ENCODE measurements around the gene PLPPR2. TPM values are rescaled to one million over a fixed set of nuclear protein-coding genes. Genes with fewer than 3 reads are reported as not detected.
"Not testable (repeated sequence)": the region's sequence is repeated elsewhere in the genome, so short reads cannot be mapped to it uniquely, and the experiment has no call there.

The PLPPR2 gene
- total and polyA plus RNA-seq, 4 donors = 30.4 to 215 (median 107) TPM

DNA sequence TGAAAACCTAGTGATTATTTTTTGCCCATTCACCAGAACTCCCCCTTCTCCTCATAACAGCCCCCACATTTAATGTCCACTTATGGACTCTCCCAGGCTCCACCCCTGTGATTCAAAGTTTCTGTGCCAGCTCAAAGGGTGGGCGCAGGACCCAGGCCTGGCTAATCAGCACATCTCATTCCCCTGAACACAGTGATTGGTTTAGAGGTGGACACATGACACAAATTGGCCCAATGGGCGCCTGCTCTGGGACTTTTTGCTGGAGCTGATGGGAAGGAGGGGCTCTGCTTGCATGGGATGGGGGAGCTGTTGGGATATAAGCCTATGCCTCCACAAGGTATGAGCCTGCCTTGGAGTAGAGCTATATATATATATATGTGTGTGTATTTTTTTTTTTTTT is 35.1 kb downstream of the PLPPR2 start:
- no CpG with 5 or more reads among the region's 2 CpGs for WGBS (ENCODE audit: insufficient coverage)
- Histone ChIP-seq H3K27ac (ENCODE audit: low read depth, low read length) (no peak overlapping the region), H3K27me3 (ENCODE audit: control insufficient read depth, insufficient read depth, low read length) (no peaks in the 10 kb centered on the region), H3K4me1 (ENCODE audit: control insufficient read depth, insufficient read depth, low read length) (no peaks in the 10 kb centered on the region), H3K4me3 (ENCODE audit: low read depth, low read length) (no peak overlapping the region), H3K36me3 (ENCODE audit: control insufficient read depth, insufficient read depth, low read length) (no peaks in the 10 kb centered on the region), H3K9me3 (ENCODE audit: control insufficient read depth, insufficient read depth, low read length) (no peaks in the 10 kb centered on the region)
- no peak for DNase-seq (ENCODE audit: low read depth in 4 of 6, low spot score in 6 of 6)

DNA sequence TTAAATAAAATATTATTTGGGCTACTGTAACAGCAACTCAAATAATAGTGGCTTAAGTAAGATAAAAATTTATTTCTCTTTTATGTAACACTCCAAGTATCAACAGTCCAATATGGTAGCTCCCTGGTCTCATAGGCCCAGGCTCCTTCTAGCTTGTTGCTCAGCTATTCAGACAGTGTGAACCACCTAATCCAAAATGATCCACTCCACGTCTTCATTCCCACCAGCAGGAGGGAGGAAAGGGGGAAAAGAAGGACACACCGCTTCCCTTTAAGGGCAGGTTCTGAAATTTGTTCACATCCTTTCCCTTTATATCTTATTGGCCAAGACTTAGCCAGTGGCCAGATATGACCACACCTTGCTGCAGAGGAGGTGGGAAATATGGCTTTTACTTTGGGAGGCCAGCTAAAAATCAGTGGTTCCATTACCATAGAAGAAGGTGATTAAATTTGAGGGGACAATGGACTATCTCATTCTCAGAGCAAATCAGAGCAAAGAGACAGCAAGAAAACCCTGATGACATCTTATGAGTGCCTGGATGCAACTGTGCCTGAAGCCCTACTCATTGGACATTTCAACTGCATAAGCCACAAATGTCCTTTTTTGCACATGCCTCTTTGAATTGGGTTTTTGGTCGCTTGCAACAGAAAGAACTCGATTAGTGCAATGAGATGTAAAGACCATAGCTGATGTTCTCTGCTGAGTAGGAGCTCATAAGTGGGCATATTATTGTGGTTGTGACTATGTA is 35.9 kb downstream of the PLPPR2 start:
- Histone ChIP-seq H3K36me3 (ENCODE audit: control insufficient read depth, insufficient read depth, low read length) (no peaks in the 10 kb centered on the region), H3K27me3 (ENCODE audit: control insufficient read depth, insufficient read depth, low read length) (no peaks in the 10 kb centered on the region), H3K27ac (ENCODE audit: low read depth, low read length) (no peak overlapping the region), H3K4me1 (ENCODE audit: control insufficient read depth, insufficient read depth, low read length) (no peaks in the 10 kb centered on the region), H3K4me3 (ENCODE audit: low read depth, low read length) (no peak overlapping the region), H3K9me3 (ENCODE audit: control insufficient read depth, insufficient read depth, low read length) (no peaks in the 10 kb centered on the region)
- no peak for DNase-seq (ENCODE audit: low read depth in 4 of 6, low spot score in 6 of 6)
- WGBS (ENCODE audit: insufficient coverage) = no CpG with 5 or more reads among the region's 4 CpGs

DNA sequence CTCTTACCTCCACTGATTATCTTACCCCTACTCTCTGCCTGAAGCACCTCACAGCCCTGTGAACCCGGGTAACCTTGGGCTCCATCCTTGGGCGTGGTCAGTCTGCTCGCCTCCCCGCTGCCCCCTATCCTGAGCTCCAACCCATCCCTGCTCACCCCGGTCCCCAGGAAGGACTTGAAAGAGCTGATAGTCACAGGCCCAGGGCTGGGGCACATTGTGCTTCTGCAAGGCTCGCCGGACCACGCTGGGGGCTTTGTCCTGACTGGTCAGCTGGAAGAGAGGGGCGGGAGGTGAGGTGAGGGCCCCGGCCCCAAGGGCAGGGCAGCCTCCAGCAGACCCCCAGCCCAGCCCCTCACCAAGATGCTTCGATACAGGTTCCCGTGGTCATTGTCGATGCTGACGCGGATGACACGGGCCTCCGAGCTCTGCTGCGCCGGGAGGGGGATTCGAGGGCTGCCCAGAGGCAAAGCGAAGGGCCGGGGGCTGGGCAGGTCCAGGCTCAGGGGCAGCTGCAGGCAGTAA is 41.9 kb downstream of the PLPPR2 start:
- no peak overlapping the region for H3K4me3 ChIP-seq (ENCODE audit: low read depth, low read length)
- H3K36me3 ChIP-seq (ENCODE audit: control insufficient read depth, insufficient read depth, low read length) = no peaks in the 10 kb centered on the region
- H3K9me3 ChIP-seq (ENCODE audit: control insufficient read depth, insufficient read depth, low read length) = no peaks in the 10 kb centered on the region
- DNase-seq (ENCODE audit: low read depth in 4 of 6, low spot score in 6 of 6) = no peak
- no peak overlapping the region for H3K27ac ChIP-seq (ENCODE audit: low read depth, low read length)
- WGBS (ENCODE audit: insufficient coverage) = 72% methylated on average over 22 of the region's 22 CpGs
- no peaks in the 10 kb centered on the region for H3K27me3 ChIP-seq (ENCODE audit: control insufficient read depth, insufficient read depth, low read length)
- H3K4me1 ChIP-seq (ENCODE audit: control insufficient read depth, insufficient read depth, low read length) = no peaks in the 10 kb centered on the region

DNA sequence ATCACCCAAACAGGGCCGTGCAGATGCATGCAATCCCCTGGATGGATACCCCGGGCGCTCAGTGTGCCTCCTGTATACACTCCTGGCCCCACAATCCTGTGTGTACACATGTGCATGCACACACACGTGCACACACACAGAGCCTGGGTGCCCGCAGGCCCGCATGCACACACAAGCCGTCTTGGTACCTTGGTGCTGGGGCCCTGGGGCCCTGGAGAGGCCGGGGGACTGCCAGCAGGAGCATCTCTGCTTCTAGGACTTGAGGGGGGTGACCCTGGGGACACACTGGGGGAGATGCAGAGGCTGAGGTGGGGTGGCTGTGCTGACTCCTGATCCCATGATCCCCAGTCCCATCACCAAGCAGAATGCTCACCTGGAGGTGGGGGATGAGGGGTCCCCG is 44.4 kb downstream of the PLPPR2 start:
- no peak for DNase-seq (ENCODE audit: low read depth in 4 of 6, low spot score in 6 of 6)
- H3K4me1 ChIP-seq (ENCODE audit: control insufficient read depth, insufficient read depth, low read length) = no peaks in the 10 kb centered on the region
- no peaks in the 10 kb centered on the region for H3K36me3 ChIP-seq (ENCODE audit: control insufficient read depth, insufficient read depth, low read length)
- WGBS (ENCODE audit: insufficient coverage) = 94% methylated on average over 8 of the region's 9 CpGs
- H3K4me3 ChIP-seq (ENCODE audit: low read depth, low read length) = no peak overlapping the region
- no peaks in the 10 kb centered on the region for H3K27me3 ChIP-seq (ENCODE audit: control insufficient read depth, insufficient read depth, low read length)
- no peaks in the 10 kb centered on the region for H3K9me3 ChIP-seq (ENCODE audit: control insufficient read depth, insufficient read depth, low read length)
- H3K27ac ChIP-seq (ENCODE audit: low read depth, low read length) = no peak overlapping the region

DNA sequence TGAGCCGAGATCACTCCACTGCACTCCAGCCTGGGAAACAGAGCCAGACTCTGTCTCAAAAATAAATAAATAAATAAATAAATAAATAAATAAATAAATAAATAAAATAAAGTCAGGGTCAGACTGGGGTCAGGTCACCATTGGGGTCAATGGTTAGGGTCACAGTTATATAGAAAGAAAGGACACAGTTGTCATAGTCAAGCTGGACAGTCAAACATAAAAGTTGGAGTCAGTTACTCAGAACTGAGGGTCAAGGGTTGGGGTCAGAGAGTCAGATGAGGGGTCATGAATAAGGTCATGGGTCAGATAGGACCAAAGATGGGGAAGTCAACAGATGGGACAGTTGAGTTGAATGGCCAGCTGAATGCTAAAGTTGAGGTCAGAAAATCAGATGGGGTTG is 45.6 kb downstream of the PLPPR2 start:
- DNase-seq (ENCODE audit: low read depth in 4 of 6, low spot score in 6 of 6) = no peak
- Histone ChIP-seq H3K27me3 (ENCODE audit: control insufficient read depth, insufficient read depth, low read length) (no peaks in the 10 kb centered on the region), H3K4me3 (ENCODE audit: low read depth, low read length) (no peak overlapping the region), H3K4me1 (ENCODE audit: control insufficient read depth, insufficient read depth, low read length) (no peaks in the 10 kb centered on the region), H3K36me3 (ENCODE audit: control insufficient read depth, insufficient read depth, low read length) (no peaks in the 10 kb centered on the region), H3K27ac (ENCODE audit: low read depth, low read length) (no peak overlapping the region), H3K9me3 (ENCODE audit: control insufficient read depth, insufficient read depth, low read length) (no peaks in the 10 kb centered on the region)
- WGBS (ENCODE audit: insufficient coverage) = no CpG with 5 or more reads among the region's 1 CpG

DNA sequence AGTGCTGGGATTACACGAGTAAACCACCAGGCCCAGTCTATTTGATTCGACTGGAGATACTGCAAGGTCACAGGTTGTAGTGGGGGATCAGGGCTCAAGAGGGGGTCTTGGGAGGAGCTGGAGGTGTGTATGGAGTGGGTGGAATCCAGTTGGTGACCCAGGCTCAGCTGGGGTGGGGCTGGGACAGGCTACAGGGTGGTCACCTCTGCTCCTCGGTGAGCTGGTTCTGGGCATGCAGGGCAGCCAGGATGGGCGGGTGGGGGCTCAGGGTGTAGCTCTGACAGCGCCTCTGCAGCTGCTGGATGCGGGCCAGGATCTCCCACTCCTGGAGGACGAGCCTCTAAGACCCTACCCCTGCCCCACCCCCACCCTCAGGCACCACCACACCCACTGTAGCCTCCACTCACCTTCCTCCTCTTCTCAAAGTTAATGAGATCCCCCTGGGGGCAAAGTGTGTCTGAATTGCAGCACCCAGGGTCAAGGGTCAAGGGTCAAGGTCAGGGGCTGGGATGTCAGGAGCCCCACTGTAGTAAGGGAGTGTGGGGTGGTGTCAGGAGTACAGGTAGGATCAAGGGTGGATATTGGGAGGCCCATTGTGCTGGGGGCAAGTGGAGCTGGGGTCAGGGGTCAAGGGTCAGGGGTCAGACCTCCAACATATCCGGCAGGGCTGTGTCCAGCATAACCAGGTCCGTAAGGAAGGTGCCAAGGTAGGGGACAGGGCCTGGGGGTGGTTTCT is 46.7 kb downstream of the PLPPR2 start:
- H3K27me3 ChIP-seq (ENCODE audit: control insufficient read depth, insufficient read depth, low read length) = peaks cover 8% of the 10 kb centered on the region
- H3K4me3 ChIP-seq (ENCODE audit: low read depth, low read length) = no peak overlapping the region
- H3K4me1 ChIP-seq (ENCODE audit: control insufficient read depth, insufficient read depth, low read length) = no peaks in the 10 kb centered on the region
- no peak for DNase-seq (ENCODE audit: low read depth in 4 of 6, low spot score in 6 of 6)
- H3K36me3 ChIP-seq (ENCODE audit: control insufficient read depth, insufficient read depth, low read length) = no peaks in the 10 kb centered on the region
- 88% methylated on average over 6 of the region's 9 CpGs for WGBS (ENCODE audit: insufficient coverage)
- H3K9me3 ChIP-seq (ENCODE audit: control insufficient read depth, insufficient read depth, low read length) = no peaks in the 10 kb centered on the region
- H3K27ac ChIP-seq (ENCODE audit: low read depth, low read length) = no peak overlapping the region

DNA sequence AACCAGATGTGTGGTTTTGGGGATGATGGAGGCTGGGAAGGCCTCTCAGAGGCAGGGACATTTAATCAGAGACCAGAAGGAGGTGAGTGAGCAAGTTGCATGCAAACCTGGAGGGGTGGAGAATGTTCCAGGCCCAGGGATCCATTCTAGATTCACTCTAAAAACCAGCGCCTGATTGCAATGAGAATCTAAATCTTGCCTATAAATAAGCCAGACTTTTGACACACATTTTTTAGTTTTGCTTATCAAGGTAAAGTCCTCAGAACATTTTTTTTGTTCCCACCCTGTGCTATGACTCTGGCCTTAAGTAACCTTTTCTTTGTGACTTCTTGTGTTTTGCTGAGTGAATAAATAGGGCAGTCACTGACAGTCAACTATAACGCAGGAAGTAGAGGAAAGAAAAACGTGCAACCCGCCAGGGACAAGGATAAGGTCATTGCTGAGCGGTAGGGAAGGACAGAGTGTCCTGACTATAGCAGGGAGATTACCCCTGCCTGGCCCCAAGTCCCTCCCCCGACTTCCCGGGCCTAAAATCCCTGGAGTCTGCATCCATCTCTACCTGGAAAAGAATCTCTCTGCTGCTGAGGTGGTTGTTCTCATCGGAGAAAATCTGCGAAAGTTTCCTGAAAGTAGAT is 49.5 kb downstream of the PLPPR2 start:
- 64% methylated on average over 9 of the region's 9 CpGs for WGBS (ENCODE audit: insufficient coverage)
- no peaks in the 10 kb centered on the region for H3K4me1 ChIP-seq (ENCODE audit: control insufficient read depth, insufficient read depth, low read length)
- H3K9me3 ChIP-seq (ENCODE audit: control insufficient read depth, insufficient read depth, low read length) = no peaks in the 10 kb centered on the region
- H3K27me3 ChIP-seq (ENCODE audit: control insufficient read depth, insufficient read depth, low read length) = peaks cover 8% of the 10 kb centered on the region
- no peak for DNase-seq (ENCODE audit: low read depth in 4 of 6, low spot score in 6 of 6)
- H3K36me3 ChIP-seq (ENCODE audit: control insufficient read depth, insufficient read depth, low read length) = no peaks in the 10 kb centered on the region
- H3K27ac ChIP-seq (ENCODE audit: low read depth, low read length) = no peak overlapping the region
- no peak overlapping the region for H3K4me3 ChIP-seq (ENCODE audit: low read depth, low read length)

DNA sequence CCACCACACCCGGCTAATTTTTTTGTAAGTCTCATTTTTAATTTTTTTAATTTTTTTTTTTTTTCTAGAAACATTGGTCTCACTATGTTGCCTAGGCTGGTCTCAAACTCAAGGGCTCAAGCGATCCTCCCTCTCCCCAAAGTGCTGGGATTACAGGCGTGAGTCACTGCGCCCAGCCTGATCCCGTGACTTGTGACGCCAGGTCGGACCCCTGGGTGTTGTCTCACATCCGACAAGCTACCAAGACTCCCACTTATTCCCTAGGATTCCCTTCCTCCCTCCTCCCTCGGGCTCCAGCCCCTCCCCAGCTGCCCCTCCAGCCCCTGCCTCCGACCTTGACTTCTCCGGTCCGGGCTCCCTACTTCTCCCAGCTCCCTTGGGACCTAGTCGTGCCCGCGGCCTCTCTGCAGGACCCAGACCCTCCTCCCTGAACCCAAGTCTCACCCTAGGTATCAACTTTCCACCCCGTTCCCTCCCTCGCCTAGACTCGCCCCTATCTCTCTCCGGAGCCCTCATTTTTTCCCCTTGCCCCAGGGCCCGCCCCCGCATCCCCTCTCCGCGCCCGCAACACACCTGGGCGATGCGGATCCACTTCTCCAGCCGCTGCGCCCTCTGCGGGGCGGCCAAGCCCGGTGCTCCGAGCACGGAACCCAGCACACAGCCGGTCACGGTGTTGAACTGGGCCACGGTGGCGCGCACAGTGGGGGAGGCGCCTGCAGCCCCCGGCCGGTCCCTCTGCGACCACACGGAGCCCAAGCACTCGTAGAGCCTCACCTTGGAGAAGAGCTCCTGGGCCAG is 50.8 kb downstream of the PLPPR2 start:
- 27% methylated on average over 38 of the region's 44 CpGs for WGBS (ENCODE audit: insufficient coverage)
- Histone ChIP-seq H3K4me1 (ENCODE audit: control insufficient read depth, insufficient read depth, low read length) (no peaks in the 10 kb centered on the region), H3K4me3 (ENCODE audit: low read depth, low read length) (no peak overlapping the region), H3K27ac (ENCODE audit: low read depth, low read length) (no peak overlapping the region), H3K27me3 (ENCODE audit: control insufficient read depth, insufficient read depth, low read length) (peaks cover 8% of the 10 kb centered on the region), H3K36me3 (ENCODE audit: control insufficient read depth, insufficient read depth, low read length) (no peaks in the 10 kb centered on the region), H3K9me3 (ENCODE audit: control insufficient read depth, insufficient read depth, low read length) (no peaks in the 10 kb centered on the region)
- DNase-seq (ENCODE audit: low read depth in 4 of 6, low spot score in 6 of 6) = no peak

DNA sequence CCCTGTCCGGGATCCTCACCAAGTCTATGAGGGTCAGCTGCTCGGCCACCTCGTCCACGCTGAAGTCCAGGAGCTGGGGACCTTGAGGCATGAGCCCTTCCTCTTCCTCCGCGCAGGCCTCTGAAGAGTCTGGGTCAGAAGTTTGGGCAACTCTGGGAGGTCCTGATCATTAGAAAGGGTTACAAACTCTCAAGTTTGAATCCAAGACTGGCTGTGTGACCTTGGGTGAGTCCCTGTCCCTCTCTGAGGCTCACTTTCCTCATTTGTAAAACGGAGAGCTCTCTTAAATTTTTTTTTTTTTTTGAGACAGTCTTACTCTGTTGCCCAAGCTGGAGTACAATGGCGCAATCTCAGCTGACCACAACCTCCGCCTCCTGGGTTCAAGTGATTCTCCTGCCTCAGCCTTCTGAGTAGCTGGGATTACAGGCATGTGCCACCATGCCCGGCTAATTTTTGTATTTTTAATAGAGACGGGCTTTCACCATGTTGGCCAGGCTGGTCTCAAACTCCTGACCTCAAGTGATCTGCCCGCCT is 51.5 kb downstream of the PLPPR2 start:
- not testable (repeated sequence) for DNase-seq (ENCODE audit: low read depth in 4 of 6, low spot score in 6 of 6); H3K27ac ChIP-seq (ENCODE audit: low read depth, low read length); H3K36me3 ChIP-seq (ENCODE audit: control insufficient read depth, insufficient read depth, low read length); H3K9me3 ChIP-seq (ENCODE audit: control insufficient read depth, insufficient read depth, low read length); H3K4me1 ChIP-seq (ENCODE audit: control insufficient read depth, insufficient read depth, low read length); H3K4me3 ChIP-seq (ENCODE audit: low read depth, low read length); H3K27me3 ChIP-seq (ENCODE audit: control insufficient read depth, insufficient read depth, low read length)
- WGBS (ENCODE audit: insufficient coverage) = 78% methylated on average over 10 of the region's 12 CpGs

Measured in spinal cord (tissue), 10 donors.